ENCODE measurements around the gene CWC15.

DNA sequence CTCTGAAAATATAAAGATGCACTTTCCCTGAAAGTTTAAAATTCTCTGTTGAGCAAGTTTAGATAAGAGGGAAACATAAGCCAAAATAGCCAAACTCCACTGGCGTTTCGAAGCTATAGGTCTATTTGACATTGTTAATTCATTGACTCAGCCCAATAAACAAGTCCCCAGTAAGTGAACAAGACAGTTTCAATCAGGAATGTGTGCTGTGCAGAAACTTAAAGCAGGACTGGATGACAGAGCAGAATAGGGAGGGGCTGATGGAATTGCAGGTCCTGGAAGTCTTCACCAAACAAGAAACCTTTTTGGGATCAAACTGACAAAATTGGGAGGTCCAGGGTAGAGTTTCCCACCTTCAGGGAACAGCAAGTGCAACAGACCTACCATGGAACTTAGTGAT lies 42.8 kb upstream of the CWC15 start:
- TF ChIP-seq, protein P1, sequence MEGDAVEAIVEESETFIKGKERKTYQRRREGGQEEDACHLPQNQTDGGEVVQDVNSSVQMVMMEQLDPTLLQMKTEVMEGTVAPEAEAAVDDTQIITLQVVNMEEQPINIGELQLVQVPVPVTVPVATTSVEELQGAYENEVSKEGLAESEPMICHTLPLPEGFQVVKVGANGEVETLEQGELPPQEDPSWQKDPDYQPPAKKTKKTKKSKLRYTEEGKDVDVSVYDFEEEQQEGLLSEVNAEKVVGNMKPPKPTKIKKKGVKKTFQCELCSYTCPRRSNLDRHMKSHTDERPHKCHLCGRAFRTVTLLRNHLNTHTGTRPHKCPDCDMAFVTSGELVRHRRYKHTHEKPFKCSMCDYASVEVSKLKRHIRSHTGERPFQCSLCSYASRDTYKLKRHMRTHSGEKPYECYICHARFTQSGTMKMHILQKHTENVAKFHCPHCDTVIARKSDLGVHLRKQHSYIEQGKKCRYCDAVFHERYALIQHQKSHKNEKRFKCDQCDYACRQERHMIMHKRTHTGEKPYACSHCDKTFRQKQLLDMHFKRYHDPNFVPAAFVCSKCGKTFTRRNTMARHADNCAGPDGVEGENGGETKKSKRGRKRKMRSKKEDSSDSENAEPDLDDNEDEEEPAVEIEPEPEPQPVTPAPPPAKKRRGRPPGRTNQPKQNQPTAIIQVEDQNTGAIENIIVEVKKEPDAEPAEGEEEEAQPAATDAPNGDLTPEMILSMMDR (IDR thresholded peaks at IDR 0.05), result no peak
- no peak for TF ChIP-seq EP300 (IDR thresholded peaks at IDR 0.05)
- no peak for TF ChIP-seq POLR2AphosphoS5 (IDR thresholded peaks at IDR 0.05)
